HUDEP-2 (cell line): Measurements from ENCODE around the gene ASGR2.
A peak's percentile ranks its signal among the peaks of the same experiment; 100 is the strongest.
"Not testable (repeated sequence)": the region's sequence is repeated elsewhere in the genome, so short reads cannot be mapped to it uniquely, and the experiment has no call there.

Source experiments
- DNase-seq, 76 experiments: peaks; one replicate each; lab custom pipeline; 2025; ENCODE audit not compliant: unreplicated experiment in 76 of 76; lab: John Stamatoyannopoulos, UW

The ASGR2 gene

GRCh38 chr17:7114241-7114874 lies at the start of gene ASGR2:
Gene ASGR2 (minus strand): TSS chr17:7114822. CDS start chr17:7114240, 582 bp downstream.
- DNase-seq, result no peak

- DNase-seq, result not testable (repeated sequence)
These were observed 44.9 kb upstream of the ASGR2 start for GRCh38 chr17:7159571-7159970.

GRCh38 chr17:7158424-7158823 lies 43.8 kb upstream of the ASGR2 start:
- not testable (repeated sequence) for DNase-seq

- DNase-seq, result peak in 1 of 76 experiments; percentile 39
These were observed 41.8 kb upstream of the ASGR2 start for GRCh38 chr17:7156342-7156940.

- DNase-seq, result no peak
These were observed 33.1 kb upstream of the ASGR2 start for GRCh38 chr17:7147772-7148171.

GRCh38 chr17:7146115-7146514 lies 31.5 kb upstream of the ASGR2 start:
- DNase-seq, result no peak

GRCh38 chr17:7144213-7144612 lies 29.6 kb upstream of the ASGR2 start:
- no peak for DNase-seq

- DNase-seq, result no peak
These were observed 27.2 kb upstream of the ASGR2 start for GRCh38 chr17:7141824-7142223.

GRCh38 chr17:7139400-7139799 lies 24.8 kb upstream of the ASGR2 start:
- no peak for DNase-seq

- no peak for DNase-seq
These were observed 24.3 kb upstream of the ASGR2 start for GRCh38 chr17:7138800-7139381.

GRCh38 chr17:7137171-7137943 lies 22.7 kb upstream of the ASGR2 start:
- no peak for DNase-seq

GRCh38 chr17:7136266-7136877 lies 21.8 kb upstream of the ASGR2 start:
- DNase-seq, result peak in 46 of 76 experiments; percentile 2 to 55 (median 29)

- DNase-seq, result no peak
These were observed 19.3 kb upstream of the ASGR2 start for GRCh38 chr17:7133916-7134315.

- DNase-seq, result peak in 13 of 76 experiments; percentile 2 to 34 (median 15)
These were observed 18.8 kb upstream of the ASGR2 start for GRCh38 chr17:7133424-7133823.

GRCh38 chr17:7132511-7133094 lies 18.0 kb upstream of the ASGR2 start:
- DNase-seq, result peak in 2 of 76 experiments; percentile 2 to 5

GRCh38 chr17:7131423-7131791 lies 16.8 kb upstream of the ASGR2 start:
- DNase-seq, result no peak

GRCh38 chr17:7130621-7131422 lies 16.2 kb upstream of the ASGR2 start:
- no peak for DNase-seq

GRCh38 chr17:7129311-7129710 lies 14.7 kb upstream of the ASGR2 start:
- no peak for DNase-seq

- no peak for DNase-seq
These were observed 13.5 kb upstream of the ASGR2 start for GRCh38 chr17:7128160-7128559.

GRCh38 chr17:7127501-7127900 lies 12.9 kb upstream of the ASGR2 start:
- DNase-seq, result not testable (repeated sequence)
